Loucy (cell line): ENCODE results near the gene RMDN2.

Experiments
- H2AFZ ChIP-seq: fragments of 200-600 bp; sonication (generic); 2 replicates; pipeline ENCODE4 v1.6.0; 2016; ENCODE audit warnings: antibody characterized with exemption, mild to moderate bottlenecking, low read length, moderate library complexity
- H3F3A ChIP-seq: fragments of 200-600 bp; 2 replicates; pipeline ENCODE4 v1.6.0; 2016; ENCODE audit warnings: antibody characterized with exemption, low read depth, mild to moderate bottlenecking
- H3K27me3 ChIP-seq: fragments of 200-600 bp; sonication (generic); 2 replicates; pipeline ENCODE4 v1.6.1; 2014; ENCODE audit warnings: low read length, mild to moderate bottlenecking; ENCODE audit not compliant: insufficient read depth, poor library complexity, severe bottlenecking
- H3K36me3 ChIP-seq: fragments of 200-600 bp; sonication (generic); 2 replicates; pipeline ENCODE4 v1.6.1; 2016; ENCODE audit warnings: low read length; ENCODE audit not compliant: insufficient read depth
- H3K4me1 ChIP-seq: fragments of 200-600 bp; sonication (generic); 2 replicates; pipeline ENCODE4 v1.5.1; 2014; ENCODE audit warnings: low read length, mild to moderate bottlenecking; ENCODE audit not compliant: insufficient read depth, poor library complexity, severe bottlenecking
- H3K4me2 ChIP-seq: fragments of 200-600 bp; sonication (generic); 2 replicates; pipeline ENCODE4 v1.6.0; 2014; ENCODE audit warnings: antibody characterized with exemption, low read length, low read depth, mild to moderate bottlenecking; ENCODE audit not compliant: poor library complexity, severe bottlenecking
- H3K4me3 ChIP-seq: fragments of 200-600 bp; sonication (generic); 2 replicates; pipeline ENCODE4 v1.5.1; 2014; ENCODE audit warnings: low read length, mild to moderate bottlenecking, mixed read lengths; ENCODE audit not compliant: poor library complexity, severe bottlenecking
- H3K79me2 ChIP-seq: fragments of 200-600 bp; sonication (generic); 2 replicates; pipeline ENCODE4 v1.6.1; 2014; ENCODE audit warnings: low read length; ENCODE audit not compliant: insufficient read depth
- H3K9ac ChIP-seq: fragments of 200-600 bp; sonication (generic); 2 replicates; pipeline ENCODE4 v1.6.0; 2014; ENCODE audit warnings: mild to moderate bottlenecking, low read depth, low read length, moderate library complexity; ENCODE audit not compliant: poor library complexity, severe bottlenecking
- H3K9me2 ChIP-seq: fragments of 200-600 bp; sonication (generic); replicated peaks from 2 replicates; pipeline ENCODE4 v1.6.1; 2016; ENCODE audit warnings: low read depth, low read length, mixed read lengths
- H3K9me3 ChIP-seq: fragments of 200-600 bp; sonication (generic); 2 replicates; pipeline ENCODE4 v1.6.1; 2014; ENCODE audit warnings: mild to moderate bottlenecking, antibody characterized with exemption, low read length, low read depth; ENCODE audit not compliant: insufficient read depth
- H4K20me1 ChIP-seq: fragments of 200-600 bp; sonication (generic); 2 replicates; pipeline ENCODE4 v1.6.0; 2014; ENCODE audit warnings: antibody characterized with exemption, low read length, mild to moderate bottlenecking; ENCODE audit not compliant: insufficient read depth, poor library complexity, severe bottlenecking
- EZH2phosphoT487 ChIP-seq: fragments of 200-600 bp; IDR thresholded peaks from 2 replicates; pipeline ENCODE4 v1.6.1; 2018; ENCODE audit warnings: antibody characterized with exemption, mild to moderate bottlenecking, moderate library complexity, borderline replicate concordance
- TF ChIP-seq, protein P1 (sequence below): fragments of 200-600 bp; sonication (generic); conservative IDR thresholded peaks from 2 replicates; pipeline ENCODE4 v1.5.1; 2014; ENCODE audit warnings: mild to moderate bottlenecking, antibody characterized with exemption, low read length

Gene RMDN2

DNA sequence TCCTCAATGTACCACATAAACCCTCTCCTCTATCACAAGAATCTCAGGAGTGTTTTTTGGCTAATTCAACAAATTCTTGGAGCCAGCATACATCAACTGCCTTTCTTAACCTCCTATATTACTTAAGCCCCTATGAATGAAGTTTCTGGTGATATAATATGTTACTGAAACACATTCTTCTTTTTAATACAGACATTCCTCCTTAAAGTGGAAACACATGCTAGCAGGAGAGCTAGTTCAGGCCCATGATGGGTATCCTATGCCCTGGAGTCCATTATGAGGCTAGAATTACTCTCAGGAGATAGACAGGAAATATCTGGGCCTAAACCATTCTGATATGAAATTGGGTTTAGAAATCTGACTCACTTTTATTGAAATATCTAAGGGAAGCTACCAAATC is 26.6 kb upstream of the RMDN2 start:
- Histone ChIP-seq H3K4me3 (no peak overlapping the region), H3K9ac (no peak overlapping the region), H3K9me2 (no peaks in the 10 kb centered on the region), H3K4me2 (no peak overlapping the region), H3K27me3 (no peaks in the 10 kb centered on the region), H3F3A (no peaks in the 10 kb centered on the region), H4K20me1 (no peaks in the 10 kb centered on the region), H3K79me2 (no peaks in the 10 kb centered on the region), H2AFZ (no peak overlapping the region), H3K36me3 (no peaks in the 10 kb centered on the region), H3K4me1 (peaks cover 14% of the 10 kb centered on the region), H3K9me3 (no peaks in the 10 kb centered on the region; the same call in 1 of the 2 replicates)
- TF ChIP-seq EZH2phosphoT487 = no peak
- TF ChIP-seq, protein P1, sequence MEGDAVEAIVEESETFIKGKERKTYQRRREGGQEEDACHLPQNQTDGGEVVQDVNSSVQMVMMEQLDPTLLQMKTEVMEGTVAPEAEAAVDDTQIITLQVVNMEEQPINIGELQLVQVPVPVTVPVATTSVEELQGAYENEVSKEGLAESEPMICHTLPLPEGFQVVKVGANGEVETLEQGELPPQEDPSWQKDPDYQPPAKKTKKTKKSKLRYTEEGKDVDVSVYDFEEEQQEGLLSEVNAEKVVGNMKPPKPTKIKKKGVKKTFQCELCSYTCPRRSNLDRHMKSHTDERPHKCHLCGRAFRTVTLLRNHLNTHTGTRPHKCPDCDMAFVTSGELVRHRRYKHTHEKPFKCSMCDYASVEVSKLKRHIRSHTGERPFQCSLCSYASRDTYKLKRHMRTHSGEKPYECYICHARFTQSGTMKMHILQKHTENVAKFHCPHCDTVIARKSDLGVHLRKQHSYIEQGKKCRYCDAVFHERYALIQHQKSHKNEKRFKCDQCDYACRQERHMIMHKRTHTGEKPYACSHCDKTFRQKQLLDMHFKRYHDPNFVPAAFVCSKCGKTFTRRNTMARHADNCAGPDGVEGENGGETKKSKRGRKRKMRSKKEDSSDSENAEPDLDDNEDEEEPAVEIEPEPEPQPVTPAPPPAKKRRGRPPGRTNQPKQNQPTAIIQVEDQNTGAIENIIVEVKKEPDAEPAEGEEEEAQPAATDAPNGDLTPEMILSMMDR = no peak

DNA sequence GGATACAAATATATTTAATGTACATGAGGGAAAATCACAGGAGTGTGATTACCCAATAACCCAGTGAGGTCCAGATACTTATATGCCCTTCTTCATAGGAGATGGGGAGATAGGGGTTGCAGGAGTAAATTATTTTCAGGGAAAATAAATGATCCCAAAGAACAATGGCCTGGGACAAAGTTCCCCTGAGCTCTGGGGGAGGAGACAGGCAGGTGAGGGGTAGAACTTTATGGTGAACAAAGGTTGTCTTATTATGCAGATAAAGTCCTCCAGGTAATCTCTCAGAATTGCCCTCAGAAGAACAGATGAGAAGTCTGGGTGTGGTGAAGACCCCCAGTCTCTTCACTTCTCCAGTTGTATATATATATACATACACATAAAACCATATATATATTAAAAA is 22.1 kb upstream of the RMDN2 start:
- no peaks in the 10 kb centered on the region for H3F3A ChIP-seq
- no peaks in the 10 kb centered on the region; the same call in 1 of the 2 replicates for H3K9me3 ChIP-seq
- no peaks in the 10 kb centered on the region for H3K27me3 ChIP-seq
- TF ChIP-seq EZH2phosphoT487 = no peak
- TF ChIP-seq, protein P1 = no peak
- H2AFZ ChIP-seq = no peak overlapping the region
- no peak overlapping the region for H3K9ac ChIP-seq
- no peak overlapping the region for H3K4me3 ChIP-seq
- no peaks in the 10 kb centered on the region for H3K36me3 ChIP-seq
- no peak overlapping the region for H3K4me2 ChIP-seq
- H3K79me2 ChIP-seq = no peaks in the 10 kb centered on the region
- H3K4me1 ChIP-seq = no peaks in the 10 kb centered on the region
- no peaks in the 10 kb centered on the region for H4K20me1 ChIP-seq
- no peaks in the 10 kb centered on the region for H3K9me2 ChIP-seq

DNA sequence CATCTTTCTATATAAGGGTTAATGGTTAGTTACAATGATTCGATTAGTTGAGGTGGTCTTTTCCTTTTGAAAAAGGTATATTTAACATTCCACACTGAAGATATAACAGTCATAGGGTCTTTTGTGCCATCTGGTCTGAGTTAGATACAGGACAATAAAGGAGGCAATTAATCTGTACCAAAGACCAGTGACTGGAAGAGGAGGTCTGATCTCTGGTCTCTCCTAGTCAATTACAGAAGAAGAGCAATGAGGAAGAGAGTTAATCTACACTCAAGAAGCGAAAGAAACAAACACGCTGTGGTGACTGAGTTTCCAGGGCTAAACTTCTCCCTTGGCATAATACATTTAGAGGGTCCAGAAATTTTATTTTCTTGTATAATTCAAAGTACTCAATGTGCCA is 20.7 kb upstream of the RMDN2 start:
- H3K4me2 ChIP-seq = no peak overlapping the region
- no peaks in the 10 kb centered on the region for H3K36me3 ChIP-seq
- H3K27me3 ChIP-seq = no peaks in the 10 kb centered on the region
- H3K4me3 ChIP-seq = no peak overlapping the region
- TF ChIP-seq EZH2phosphoT487 = no peak
- TF ChIP-seq, protein P1 = no peak
- H3K9ac ChIP-seq = no peak overlapping the region
- H3K79me2 ChIP-seq = no peaks in the 10 kb centered on the region
- no peaks in the 10 kb centered on the region for H3K4me1 ChIP-seq
- H3K9me2 ChIP-seq = no peaks in the 10 kb centered on the region
- no peaks in the 10 kb centered on the region for H4K20me1 ChIP-seq
- no peaks in the 10 kb centered on the region for H3F3A ChIP-seq
- H3K9me3 ChIP-seq = no peaks in the 10 kb centered on the region; the same call in 1 of the 2 replicates
- H2AFZ ChIP-seq = no peak overlapping the region
